GM12801 (cell line): ENCODE data around the gene GMDS.

Source experiments
- TF ChIP-seq, protein P1 (sequence below): IDR thresholded peaks from one replicate; pipeline ENCODE4 v1.5.1; 2011; ENCODE audit warnings: control low read depth; ENCODE audit not compliant: insufficient read length; ENCODE audit errors: extremely low read depth

The GMDS gene

DNA sequence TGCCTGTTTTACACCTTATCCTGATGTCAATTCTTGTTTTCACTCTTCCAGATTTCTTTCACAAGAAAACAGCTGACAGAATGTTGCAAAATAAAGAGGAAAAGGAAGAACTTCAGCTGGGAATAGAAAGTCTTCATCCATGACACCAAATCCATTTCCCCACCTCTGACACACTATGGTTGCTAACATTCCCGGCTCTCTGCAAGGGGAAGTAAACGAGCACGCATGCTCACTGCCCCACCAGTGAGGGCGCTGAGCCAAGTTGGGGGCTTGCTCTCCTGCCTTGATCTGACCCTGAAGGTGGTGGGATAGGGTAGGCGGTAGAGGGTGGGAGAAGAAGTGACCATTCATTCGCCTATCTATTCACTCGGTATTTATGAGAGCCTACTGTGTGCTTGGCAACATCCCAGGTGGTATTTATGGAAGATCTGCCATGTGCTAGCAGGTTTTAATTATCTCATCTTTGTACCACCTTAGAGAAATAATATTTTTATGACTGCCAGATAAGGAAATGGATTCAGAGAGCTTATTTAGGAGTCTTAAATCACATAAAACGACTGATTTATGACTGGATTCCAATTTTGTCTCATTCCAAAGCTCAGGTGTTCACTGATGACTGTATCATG, 429.5 kb downstream of the GMDS start:
- TF ChIP-seq, protein P1, sequence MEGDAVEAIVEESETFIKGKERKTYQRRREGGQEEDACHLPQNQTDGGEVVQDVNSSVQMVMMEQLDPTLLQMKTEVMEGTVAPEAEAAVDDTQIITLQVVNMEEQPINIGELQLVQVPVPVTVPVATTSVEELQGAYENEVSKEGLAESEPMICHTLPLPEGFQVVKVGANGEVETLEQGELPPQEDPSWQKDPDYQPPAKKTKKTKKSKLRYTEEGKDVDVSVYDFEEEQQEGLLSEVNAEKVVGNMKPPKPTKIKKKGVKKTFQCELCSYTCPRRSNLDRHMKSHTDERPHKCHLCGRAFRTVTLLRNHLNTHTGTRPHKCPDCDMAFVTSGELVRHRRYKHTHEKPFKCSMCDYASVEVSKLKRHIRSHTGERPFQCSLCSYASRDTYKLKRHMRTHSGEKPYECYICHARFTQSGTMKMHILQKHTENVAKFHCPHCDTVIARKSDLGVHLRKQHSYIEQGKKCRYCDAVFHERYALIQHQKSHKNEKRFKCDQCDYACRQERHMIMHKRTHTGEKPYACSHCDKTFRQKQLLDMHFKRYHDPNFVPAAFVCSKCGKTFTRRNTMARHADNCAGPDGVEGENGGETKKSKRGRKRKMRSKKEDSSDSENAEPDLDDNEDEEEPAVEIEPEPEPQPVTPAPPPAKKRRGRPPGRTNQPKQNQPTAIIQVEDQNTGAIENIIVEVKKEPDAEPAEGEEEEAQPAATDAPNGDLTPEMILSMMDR: no peak

DNA sequence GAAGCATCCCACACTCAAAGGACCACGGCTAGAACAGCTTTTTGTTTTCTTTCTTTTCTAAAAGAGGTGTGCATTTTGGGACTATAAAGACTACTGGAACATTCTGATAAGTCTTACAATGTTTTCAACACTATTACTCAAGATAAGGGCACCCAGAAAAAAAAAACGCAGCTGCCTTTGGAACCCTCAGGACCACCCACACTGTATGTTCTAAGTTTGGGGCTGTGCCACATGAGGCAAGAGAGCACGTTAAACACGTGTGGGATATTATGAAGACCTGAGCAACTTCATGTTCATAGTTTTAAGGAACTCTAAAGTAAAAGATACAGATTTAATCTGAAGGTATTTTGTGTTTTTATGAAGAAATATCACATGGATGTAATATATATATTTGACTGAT, 431.1 kb downstream of the GMDS start:
- TF ChIP-seq, protein P1: no peak

DNA sequence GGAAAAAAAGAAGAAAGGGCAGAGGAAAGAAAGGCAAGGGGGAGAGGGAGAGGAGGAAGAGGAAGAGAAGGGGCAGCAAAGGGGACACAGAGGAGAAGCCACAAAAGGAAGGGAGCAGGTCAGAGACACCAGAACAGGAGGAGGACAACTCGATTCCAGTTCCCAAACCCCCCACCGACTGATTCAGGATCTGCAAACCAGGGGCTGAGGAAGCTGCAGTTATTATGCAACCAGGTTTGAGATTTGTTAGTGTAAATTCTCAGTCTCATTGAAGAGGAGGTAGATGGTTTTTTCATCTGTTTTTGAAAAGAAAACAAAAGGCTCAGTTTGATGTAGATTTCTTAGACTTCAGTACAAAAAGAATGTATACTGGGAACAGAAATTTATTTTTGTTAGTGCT, 432.9 kb downstream of the GMDS start:
- TF ChIP-seq, protein P1: no peak

DNA sequence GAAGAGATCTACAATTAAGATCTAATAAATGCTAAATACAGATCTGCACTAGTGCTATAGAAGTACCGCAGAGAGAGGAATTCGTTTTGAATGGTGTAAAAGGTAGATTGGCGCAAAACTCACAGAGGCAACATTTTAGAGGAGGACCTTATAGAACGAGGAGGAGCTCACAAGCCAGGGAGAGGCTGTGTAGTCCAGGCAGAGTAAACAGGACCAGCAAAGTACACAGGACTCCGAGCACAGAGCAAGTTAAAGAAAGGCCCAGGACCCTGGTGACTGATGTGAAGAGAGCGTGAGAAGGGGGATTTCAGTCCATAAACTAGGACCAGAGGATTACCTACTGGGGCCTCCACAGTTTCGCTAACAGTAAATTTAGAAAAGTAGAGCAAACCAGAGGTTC, 433.4 kb downstream of the GMDS start:
- TF ChIP-seq, protein P1: no peak

DNA sequence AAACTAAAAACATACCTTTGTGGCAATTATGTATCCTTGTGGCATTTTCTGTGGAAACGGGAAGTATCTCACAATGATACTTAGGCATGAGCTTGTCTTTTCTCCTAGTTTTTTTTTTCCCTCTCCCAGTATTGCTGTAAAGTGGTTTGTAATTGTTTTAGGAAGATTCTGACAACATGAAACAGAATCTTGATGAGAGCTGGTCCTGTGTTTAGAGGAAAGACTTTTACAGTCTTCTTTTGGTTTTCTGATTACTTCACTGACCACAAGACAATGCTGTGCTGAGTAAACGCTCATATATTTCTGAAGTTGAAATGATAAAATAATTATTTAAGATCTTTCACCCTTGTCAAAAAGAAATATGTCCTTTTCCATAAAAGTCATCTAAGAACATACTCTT, 434.5 kb downstream of the GMDS start:
- TF ChIP-seq, protein P1: no peak

DNA sequence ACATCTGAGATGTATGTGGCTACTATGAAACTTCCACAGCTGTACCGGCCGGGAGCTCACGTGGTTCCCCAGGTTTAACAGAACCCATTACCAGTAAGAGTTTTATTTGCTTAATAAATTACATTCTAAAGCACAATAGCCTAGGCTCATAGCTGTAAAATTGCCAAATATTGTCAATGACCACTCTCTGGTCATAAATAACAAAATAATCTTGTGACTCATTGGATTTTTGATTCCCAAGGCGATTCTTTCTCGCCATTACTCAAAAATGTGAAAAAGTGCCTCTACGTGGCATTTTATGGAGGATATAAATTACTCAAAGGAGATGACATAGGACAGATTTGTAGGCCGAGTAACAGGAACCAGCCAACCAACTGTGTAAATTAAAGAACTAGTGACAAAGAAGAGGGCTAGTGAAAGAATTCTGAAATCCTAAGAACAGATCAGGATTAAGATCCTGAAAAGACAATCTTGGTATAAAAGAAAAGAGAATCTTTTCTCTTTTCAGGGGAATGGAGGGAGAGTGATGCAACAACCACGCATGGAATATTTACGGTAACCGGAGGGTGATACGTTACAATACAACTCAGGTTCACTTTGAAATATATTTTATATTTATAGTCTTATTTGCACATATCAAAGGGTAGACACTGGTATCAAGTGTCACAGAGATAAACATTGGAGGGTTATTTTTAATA, 436.0 kb downstream of the GMDS start:
- TF ChIP-seq, protein P1: no peak

DNA sequence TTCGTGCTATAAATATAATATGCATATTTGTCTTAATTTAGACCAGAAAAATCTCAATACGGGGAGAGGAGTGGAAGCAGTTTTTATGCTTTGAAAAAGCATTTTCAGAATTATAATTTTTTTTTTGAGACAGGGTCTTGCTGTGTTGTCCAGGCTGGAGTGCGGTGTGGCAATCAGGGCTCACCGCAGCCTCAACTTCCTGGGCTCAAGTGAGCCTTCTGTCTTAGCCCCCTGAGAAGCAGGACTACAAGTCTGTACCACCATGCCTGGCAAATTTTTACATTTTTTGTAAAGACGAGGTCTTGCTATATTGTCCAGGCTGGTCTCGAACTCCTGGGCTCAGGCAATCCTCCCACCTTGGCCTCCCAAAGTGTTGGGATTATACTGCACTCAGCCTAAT, 438.5 kb downstream of the GMDS start:
- TF ChIP-seq, protein P1: no peak
